ENCODE results near the gene ANAPC7. TPM values are rescaled to one million over a fixed set of nuclear protein-coding genes. Genes with fewer than 3 reads are reported as not detected.
"Not testable (repeated sequence)": the region's sequence is repeated elsewhere in the genome, so short reads cannot be mapped to it uniquely, and the experiment has no call there.

Gene ANAPC7
- total and polyA plus RNA-seq, 4 donors, result 27.3 to 49.9 (median 41.9) TPM

DNA sequence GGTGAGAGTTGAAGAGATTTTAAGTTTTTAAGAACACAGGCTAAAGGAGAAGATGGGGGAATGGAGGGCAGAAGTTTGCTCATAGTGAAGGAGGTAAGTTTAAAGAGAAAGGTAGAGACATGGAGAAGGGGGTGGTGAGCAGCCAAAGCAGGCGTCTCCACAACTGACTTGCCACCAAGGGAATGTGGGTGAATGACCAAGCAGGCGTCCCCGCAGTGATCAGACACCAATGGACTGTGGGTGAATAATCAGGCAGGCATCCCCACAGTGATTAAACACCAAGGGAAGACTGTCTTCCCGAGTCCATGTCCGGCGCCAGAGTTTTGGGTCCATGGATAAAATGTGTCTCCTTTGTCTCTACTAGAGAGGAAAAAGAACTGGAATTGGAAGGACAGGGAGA lies 6.6 kb upstream of the ANAPC7 start:
- not testable (repeated sequence) for DNase-seq; ATAC-seq (ENCODE audit: insufficient read depth, low FRiP score); H3K4me3 ChIP-seq; H3K4me1 ChIP-seq (ENCODE audit: control insufficient read depth in 5 of 5, insufficient read depth in 5 of 5, low read length in 5 of 5); H3K9me3 ChIP-seq (ENCODE audit: control insufficient read depth in 4 of 4, insufficient read depth in 3 of 4, low read length in 3 of 4); H3K36me3 ChIP-seq (ENCODE audit: control insufficient read depth in 4 of 4, insufficient read depth in 4 of 4, low read length in 4 of 4); H3K27me3 ChIP-seq (ENCODE audit: control insufficient read depth in 3 of 3, insufficient read depth in 3 of 3, low read length in 2 of 3); H3K27ac ChIP-seq (ENCODE audit: low read depth in 1 of 2, low read length in 1 of 2); H3K9ac ChIP-seq (ENCODE audit: insufficient read depth in 1 of 2, low read length in 2 of 2)
- 90 to 97% methylated on average over 6 of the region's 6 CpGs for WGBS, 2 donors

DNA sequence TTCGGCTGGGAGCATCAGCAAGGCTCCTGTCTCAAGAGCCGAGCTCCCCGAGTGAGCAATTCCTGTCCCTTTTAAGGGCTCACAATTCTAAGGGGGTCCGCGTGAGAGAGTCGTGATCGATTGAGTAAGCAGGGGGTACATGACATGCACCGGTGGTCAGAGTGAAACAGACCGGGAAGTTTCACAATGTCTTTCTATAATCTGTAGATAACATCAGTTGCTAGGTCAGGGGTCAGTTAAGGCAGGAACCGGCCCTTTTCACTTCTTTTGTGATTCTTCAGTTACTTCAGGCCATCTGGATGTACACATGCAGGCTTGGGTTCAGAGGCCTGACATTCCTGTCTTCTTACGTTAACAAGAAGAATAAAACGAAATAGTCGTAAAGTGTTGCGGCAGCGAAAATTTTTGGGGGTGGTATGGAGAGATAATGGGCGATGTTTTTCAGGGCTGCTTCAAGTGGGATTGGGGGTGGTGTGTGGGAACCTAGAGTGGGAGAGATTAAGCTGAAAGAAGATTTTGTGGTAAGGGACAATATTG lies 1.7 kb upstream of the ANAPC7 start:
- not testable (repeated sequence) for H3K9ac ChIP-seq (ENCODE audit: insufficient read depth in 1 of 2, low read length in 2 of 2); H3K4me3 ChIP-seq; H3K9me3 ChIP-seq (ENCODE audit: control insufficient read depth in 4 of 4, insufficient read depth in 3 of 4, low read length in 3 of 4); H3K36me3 ChIP-seq (ENCODE audit: control insufficient read depth in 4 of 4, insufficient read depth in 4 of 4, low read length in 4 of 4); H3K27ac ChIP-seq (ENCODE audit: low read depth in 1 of 2, low read length in 1 of 2); DNase-seq; H3K4me1 ChIP-seq (ENCODE audit: control insufficient read depth in 5 of 5, insufficient read depth in 5 of 5, low read length in 5 of 5); H3K27me3 ChIP-seq (ENCODE audit: control insufficient read depth in 3 of 3, insufficient read depth in 3 of 3, low read length in 2 of 3); ATAC-seq (ENCODE audit: insufficient read depth, low FRiP score)
- 70 to 81% methylated on average over 16 of the region's 16 CpGs for WGBS, 2 donors

DNA sequence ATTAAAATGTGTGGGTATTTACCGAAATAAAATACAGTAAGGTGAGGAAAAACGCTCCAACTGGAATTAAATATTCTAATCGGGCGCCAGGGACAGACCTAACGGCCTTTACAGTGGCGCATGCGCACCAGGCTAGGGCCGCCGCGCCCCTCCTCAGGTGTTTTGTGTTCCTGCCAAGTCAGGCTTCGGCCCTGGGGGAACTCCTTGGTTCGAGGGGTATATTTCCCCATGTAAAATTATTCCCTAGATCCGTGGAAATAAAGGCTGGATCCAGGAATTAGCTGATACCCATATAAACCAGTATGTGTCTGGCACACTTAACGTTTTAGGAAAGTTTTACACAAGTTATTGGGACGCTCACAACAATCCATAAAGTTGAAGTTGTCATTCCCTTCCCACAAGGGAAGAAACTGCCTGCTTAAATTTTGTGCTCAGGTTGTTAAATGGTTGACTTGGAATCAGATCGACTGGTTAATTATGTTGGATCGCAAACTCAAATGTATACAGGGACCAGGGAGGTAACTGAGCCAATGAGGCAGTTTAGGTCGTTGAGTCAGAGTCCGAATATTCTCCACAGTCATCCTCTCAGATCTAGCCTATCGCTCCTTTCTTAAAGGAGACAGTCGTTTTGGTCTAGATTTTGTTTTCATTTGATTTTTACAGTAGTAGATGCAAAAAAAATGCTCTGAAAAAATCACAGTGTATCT lies 621 bp upstream of the ANAPC7 start:
- TF ChIP-seq, protein P1, sequence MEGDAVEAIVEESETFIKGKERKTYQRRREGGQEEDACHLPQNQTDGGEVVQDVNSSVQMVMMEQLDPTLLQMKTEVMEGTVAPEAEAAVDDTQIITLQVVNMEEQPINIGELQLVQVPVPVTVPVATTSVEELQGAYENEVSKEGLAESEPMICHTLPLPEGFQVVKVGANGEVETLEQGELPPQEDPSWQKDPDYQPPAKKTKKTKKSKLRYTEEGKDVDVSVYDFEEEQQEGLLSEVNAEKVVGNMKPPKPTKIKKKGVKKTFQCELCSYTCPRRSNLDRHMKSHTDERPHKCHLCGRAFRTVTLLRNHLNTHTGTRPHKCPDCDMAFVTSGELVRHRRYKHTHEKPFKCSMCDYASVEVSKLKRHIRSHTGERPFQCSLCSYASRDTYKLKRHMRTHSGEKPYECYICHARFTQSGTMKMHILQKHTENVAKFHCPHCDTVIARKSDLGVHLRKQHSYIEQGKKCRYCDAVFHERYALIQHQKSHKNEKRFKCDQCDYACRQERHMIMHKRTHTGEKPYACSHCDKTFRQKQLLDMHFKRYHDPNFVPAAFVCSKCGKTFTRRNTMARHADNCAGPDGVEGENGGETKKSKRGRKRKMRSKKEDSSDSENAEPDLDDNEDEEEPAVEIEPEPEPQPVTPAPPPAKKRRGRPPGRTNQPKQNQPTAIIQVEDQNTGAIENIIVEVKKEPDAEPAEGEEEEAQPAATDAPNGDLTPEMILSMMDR (IDR thresholded peaks at IDR 0.05; ENCODE audit: control extremely low read depth, extremely low read depth), result no peak

DNA sequence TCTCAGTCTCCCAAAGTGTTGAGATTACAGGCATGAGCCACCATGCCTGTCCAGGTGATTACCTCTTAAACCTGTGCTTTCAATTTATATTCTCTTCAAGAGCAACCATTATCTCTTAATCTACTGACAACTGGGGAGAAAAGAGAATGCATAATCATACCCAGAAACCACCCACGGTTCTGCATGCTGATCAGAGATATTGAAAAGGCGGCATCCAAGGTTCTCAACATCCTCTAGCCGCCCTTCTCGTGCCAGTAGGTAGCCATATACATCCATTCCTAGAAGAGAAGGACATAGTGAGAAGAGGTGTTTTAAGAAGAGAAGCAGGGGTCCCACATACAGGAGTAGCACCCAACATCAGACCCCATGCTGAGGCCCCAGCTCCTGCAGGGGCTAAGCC lies 20.8 kb downstream of the ANAPC7 start:
- Histone ChIP-seq H3K4me1 (ENCODE audit: control insufficient read depth in 5 of 5, insufficient read depth in 5 of 5, low read length in 5 of 5) (peaks cover 0 to 5% (median 0%) of the 10 kb centered on the region in 5 donors), H3K4me3 (no peak overlapping the region), H3K27me3 (ENCODE audit: control insufficient read depth in 3 of 3, insufficient read depth in 3 of 3, low read length in 2 of 3) (no peaks in the 10 kb centered on the region), H3K27ac (ENCODE audit: low read depth in 1 of 2, low read length in 1 of 2) (no peak overlapping the region), H3K9ac (ENCODE audit: insufficient read depth in 1 of 2, low read length in 2 of 2) (no peak overlapping the region), H3K9me3 (ENCODE audit: control insufficient read depth in 4 of 4, insufficient read depth in 3 of 4, low read length in 3 of 4) (peaks cover 0 to 2% (median 0%) of the 10 kb centered on the region in 4 donors), H3K36me3 (ENCODE audit: control insufficient read depth in 4 of 4, insufficient read depth in 4 of 4, low read length in 4 of 4) (peaks cover 35 to 48% (median 43%) of the 10 kb centered on the region in 4 donors)
- no peak for DNase-seq
- TF ChIP-seq, protein P1 (IDR thresholded peaks at IDR 0.05; ENCODE audit: control extremely low read depth, extremely low read depth), result no peak
- 93 to 95% methylated on average over 4 of the region's 4 CpGs for WGBS, 2 donors
- ATAC-seq (ENCODE audit: insufficient read depth, low FRiP score), result no peak

More for the DNA sequence above, 621 bp upstream of the ANAPC7 start:
- H3K36me3 ChIP-seq (ENCODE audit: control insufficient read depth in 4 of 4, insufficient read depth in 4 of 4, low read length in 4 of 4), result peaks cover 0 to 10% (median 6%) of the 10 kb centered on the region in 4 donors
- DNase-seq, result peak; percentile 65 to 85 (median 76)
- H3K27ac ChIP-seq (ENCODE audit: low read depth in 1 of 2, low read length in 1 of 2), result peak overlapping the region; percentile 76 to 77
- WGBS, 2 donors, result 22 to 26% methylated on average over 21 of the region's 21 CpGs
- no peaks in the 10 kb centered on the region for H3K9me3 ChIP-seq (ENCODE audit: control insufficient read depth in 4 of 4, insufficient read depth in 3 of 4, low read length in 3 of 4)
- H3K4me1 ChIP-seq (ENCODE audit: control insufficient read depth in 5 of 5, insufficient read depth in 5 of 5, low read length in 5 of 5), result peaks cover 0 to 9% (median 4%) of the 10 kb centered on the region in 5 donors
- H3K9ac ChIP-seq (ENCODE audit: insufficient read depth in 1 of 2, low read length in 2 of 2), result peak overlapping the region; percentile 42 to 99
- peak; percentile 66 for ATAC-seq (ENCODE audit: insufficient read depth, low FRiP score)
- peak overlapping the region; percentile 37 for H3K4me3 ChIP-seq
- no peaks in the 10 kb centered on the region for H3K27me3 ChIP-seq (ENCODE audit: control insufficient read depth in 3 of 3, insufficient read depth in 3 of 3, low read length in 2 of 3)

All from lung (tissue), 12 donors.